ENCODE measurements around the gene MPND.

DNA sequence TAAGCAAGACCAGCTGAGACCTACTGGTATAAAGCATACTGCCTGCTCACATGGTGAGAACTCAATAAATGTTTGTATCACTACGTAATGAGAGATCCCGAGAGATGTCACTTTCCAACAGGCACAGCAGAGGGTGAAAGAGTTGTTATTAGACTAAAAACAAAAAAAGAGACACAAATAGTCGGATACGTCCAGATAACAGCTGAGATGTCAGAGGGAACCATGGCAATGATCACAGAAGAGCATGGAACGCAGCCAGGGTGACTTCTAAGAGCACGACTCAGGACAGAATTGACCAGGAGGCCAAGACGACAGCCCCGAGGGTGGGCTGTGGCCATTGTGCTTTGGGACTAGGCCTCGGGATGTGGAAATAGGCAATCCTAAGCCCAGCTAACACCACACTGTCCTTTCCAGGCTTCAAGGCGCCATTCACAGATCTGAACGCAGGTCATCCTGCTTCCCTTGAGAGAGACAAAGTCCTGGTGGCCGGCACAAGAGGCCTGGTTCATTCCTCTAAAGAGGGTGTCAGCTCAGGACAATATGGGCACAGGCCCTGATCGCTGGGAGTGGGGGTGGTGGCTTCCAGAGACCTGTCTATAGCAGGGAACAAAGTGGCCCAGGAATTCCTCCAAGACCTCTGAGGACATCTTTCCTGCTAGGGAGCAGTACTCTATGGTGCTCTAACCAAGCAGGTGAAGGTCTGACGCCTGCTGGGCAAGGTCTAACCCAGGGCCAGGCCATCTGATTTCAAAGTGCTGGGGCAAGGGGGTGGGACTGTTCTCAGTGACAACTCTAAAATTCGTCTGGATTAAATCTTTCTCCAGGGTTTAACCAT, 53.8 kb downstream of the MPND start:
- TF ChIP-seq POLR2A (IDR thresholded peaks at IDR 0.05; ENCODE audit: low read depth, low read length): no peak
- TF ChIP-seq POLR2AphosphoS5 (IDR thresholded peaks at IDR 0.05; ENCODE audit: low read depth, low read length): no peak
- no peak for TF ChIP-seq TAF1 (IDR thresholded peaks at IDR 0.05; ENCODE audit: borderline replicate concordance, low read depth, low read length)

All from GM12892 (cell line).